ENCODE data around the gene VPS18.
A peak's percentile ranks its signal among the peaks of the same experiment; 100 is the strongest.

Gene VPS18

GRCh38 chr15:40922608-40923005 lies 28.4 kb downstream of the VPS18 start:
- no peak for DNase-seq

- no peak for DNase-seq
Observed at GRCh38 chr15:40923551-40923950, 29.3 kb downstream of the VPS18 start.

- DNase-seq, result no peak
Observed at GRCh38 chr15:40925495-40925862, 31.2 kb downstream of the VPS18 start.

- DNase-seq, result no peak
Observed at GRCh38 chr15:40925863-40926658, 31.8 kb downstream of the VPS18 start.

- DNase-seq, result no peak
Observed at GRCh38 chr15:40926659-40927494, 32.6 kb downstream of the VPS18 start.

GRCh38 chr15:40927495-40927872 lies 33.2 kb downstream of the VPS18 start:
- DNase-seq, result no peak

GRCh38 chr15:40927873-40928806 lies 33.9 kb downstream of the VPS18 start:
- no peak for DNase-seq

- DNase-seq, result no peak
Observed at GRCh38 chr15:40928821-40929659, 34.8 kb downstream of the VPS18 start, which contains the start of gene DLL4. Gene DLL4 (plus strand): TSS chr15:40929340. CDS start chr15:40929669, 329 bp downstream.

- no peak for DNase-seq
Observed at GRCh38 chr15:40929660-40930429, 35.6 kb downstream of the VPS18 start.

- DNase-seq, result peak; percentile 47
Observed at GRCh38 chr15:40930430-40931299, 36.4 kb downstream of the VPS18 start.

- no peak for DNase-seq
Observed at GRCh38 chr15:40931300-40932142, 37.3 kb downstream of the VPS18 start.

GRCh38 chr15:40932156-40932555 lies 37.9 kb downstream of the VPS18 start:
- DNase-seq, result no peak

GRCh38 chr15:40932649-40933516 lies 38.6 kb downstream of the VPS18 start:
- no peak for DNase-seq

GRCh38 chr15:40933517-40933902 lies 39.3 kb downstream of the VPS18 start:
- DNase-seq, result no peak

GRCh38 chr15:40934457-40934856 lies 40.2 kb downstream of the VPS18 start:
- DNase-seq, result no peak

GRCh38 chr15:40936234-40936708 lies 42.0 kb downstream of the VPS18 start:
- no peak for DNase-seq

- DNase-seq, result no peak
Observed at GRCh38 chr15:40936709-40937666, 42.7 kb downstream of the VPS18 start.

All from stimulated activated CD4-positive, alpha-beta T cell treated with anti-CD3 and anti-CD28 coated beads, Interleukin-4, amount 100 ng/mL, for 24 hours (primary cell).